IPS-11a (cell line): ENCODE results near the gene TSFM.
A peak's percentile ranks its signal among the peaks of the same experiment; 100 is the strongest.

Source experiments
- H3K4me3 ChIP-seq: one replicate; pipeline ENCODE4 v1.5.1; 2013; ENCODE audit warnings: low read depth, low read length, control low read depth

Gene TSFM

DNA sequence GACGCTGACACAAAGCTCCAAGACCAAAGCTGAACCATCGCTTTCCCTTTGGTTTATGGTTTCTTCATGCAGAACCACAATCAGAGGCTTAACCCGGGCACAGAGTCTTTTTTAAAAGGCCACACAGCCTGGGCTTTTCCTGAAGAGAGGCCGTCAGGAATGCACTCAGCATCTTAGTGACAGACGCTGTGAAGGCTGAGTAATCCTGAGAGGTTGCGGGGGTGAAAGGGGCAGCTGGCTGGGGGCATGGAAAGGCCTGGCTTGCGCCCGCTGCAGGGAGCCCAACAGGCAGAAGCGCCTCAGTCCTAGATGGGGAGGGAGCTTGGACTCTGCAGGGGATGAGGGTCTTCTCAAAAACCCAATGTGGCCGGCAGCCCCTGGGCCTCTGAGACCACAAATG lies 50.4 kb downstream of the TSFM start:
- H3K4me3 ChIP-seq, result no peak overlapping the region

- no peak overlapping the region for H3K4me3 ChIP-seq
These were observed 51.1 kb downstream of the TSFM start for GRCh38 chr12:57833672-57834071.

DNA sequence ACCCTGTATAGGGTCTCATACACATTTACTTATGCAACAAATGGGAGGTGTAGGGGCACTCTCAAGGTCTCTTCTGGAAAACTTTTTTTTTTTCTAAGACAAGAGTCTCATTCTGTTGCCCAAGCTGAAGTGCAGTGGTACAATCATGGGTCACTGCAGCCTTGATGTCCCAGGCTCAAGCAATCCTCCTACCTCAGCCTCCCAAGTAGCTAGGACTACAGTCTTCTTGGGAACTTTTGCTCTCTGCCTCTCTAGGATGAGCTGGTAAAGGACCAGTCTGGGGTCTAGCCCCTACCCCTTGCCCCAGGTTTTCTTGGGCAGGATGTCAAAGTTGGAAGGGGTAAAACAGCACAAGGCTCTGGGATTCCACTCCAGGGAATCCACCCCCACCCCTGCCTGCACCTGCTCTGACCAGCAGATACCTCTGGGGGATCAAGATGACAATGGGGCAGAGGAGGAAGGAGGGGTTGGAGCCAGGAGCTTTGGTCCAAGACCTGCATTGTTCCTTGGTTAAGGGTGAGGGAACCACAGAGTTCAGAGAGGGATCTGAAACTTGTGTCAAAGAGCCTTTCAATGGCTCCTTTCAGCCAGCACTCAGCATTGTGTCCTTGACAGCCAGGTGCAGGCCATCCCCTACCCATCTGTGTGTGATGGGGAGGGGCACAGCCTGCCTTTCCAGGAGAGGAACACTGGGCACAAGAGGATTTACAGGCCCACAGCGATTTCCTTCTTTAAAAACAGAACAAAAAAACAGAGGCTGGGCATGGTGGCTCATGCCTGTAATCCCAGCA lies 51.7 kb downstream of the TSFM start:
- H3K4me3 ChIP-seq, result no peak overlapping the region

- no peak overlapping the region for H3K4me3 ChIP-seq
These were observed 53.0 kb downstream of the TSFM start for GRCh38 chr12:57835366-57836288.

DNA sequence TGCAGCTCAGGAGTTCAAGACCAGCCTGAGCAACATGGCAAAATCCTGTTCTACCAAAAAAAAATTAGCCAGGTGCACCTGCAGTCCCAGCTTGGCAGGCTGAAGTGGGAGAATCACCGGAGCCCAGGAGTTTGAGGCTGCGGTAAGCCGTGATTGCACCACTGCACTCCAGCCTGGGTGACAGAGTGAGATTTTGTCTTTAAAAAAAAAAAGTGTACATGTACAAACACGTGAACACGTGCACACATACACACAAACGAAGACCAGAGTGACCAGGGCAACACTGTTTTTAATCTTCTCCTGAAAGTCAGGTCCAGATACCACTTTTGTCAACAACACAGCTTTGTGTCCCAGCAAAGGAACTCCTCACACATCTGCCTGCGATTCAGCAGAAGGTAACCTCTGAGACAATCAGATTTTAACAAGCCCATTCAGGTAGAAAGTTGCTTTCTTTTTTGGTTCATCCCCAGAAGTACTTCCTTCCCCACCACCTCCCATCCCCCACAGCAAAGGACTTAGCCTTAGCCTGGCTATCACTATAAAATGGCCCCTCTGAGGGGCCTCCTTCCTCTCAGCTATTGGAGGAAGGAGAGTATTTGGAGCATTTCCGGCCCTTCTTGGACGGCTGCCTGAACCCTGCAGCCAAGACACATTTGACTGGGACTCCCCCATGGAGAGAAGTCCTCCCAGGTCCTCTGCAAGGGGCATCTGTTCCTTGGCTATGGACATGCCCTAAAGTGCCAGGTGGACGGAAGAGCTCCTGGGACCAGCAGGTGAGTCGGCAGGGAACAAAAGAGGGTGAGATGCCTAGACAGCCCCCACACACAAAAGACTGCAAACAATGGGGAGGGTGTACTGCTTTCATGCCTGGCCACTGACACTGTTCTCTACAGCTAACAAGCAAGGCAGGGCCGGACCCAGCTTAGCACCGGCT lies 54.1 kb downstream of the TSFM start:
- no peak overlapping the region for H3K4me3 ChIP-seq

- no peak overlapping the region for H3K4me3 ChIP-seq
These were observed 55.4 kb downstream of the TSFM start for GRCh38 chr12:57837864-57838562.

DNA sequence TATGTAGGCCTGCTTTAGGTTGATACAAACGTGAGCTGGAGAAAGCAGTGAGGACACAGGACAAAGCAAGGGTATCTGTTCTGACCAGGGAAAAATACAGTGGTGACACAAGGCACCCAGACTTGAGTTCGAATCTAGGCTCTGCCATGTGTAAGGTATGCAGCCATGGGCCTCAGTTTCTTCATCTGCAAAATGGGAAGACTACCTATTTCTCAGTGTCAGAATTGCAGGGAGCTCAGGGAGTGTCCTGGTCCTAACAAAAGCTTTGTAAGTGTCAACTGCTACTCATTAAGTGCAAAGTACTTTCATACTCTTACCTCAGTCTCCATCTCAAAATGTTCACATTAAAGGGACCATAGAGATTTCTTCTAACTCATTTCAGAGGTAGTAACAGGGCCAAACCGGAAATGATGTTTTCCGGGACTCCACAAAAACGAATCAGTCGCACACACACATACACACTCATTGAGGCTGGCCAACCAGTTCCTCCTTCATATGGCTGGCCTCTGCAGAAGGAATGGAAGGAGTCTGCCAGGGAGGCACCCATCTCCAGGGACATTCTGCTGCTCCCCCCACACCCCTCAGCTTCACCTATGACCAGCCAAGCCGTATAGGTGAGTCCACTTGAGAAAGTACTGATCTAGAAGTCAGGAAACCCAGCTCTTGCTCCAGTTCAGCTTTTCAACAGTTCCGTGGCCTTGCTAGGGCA lies 56.2 kb downstream of the TSFM start:
- no peak overlapping the region for H3K4me3 ChIP-seq

DNA sequence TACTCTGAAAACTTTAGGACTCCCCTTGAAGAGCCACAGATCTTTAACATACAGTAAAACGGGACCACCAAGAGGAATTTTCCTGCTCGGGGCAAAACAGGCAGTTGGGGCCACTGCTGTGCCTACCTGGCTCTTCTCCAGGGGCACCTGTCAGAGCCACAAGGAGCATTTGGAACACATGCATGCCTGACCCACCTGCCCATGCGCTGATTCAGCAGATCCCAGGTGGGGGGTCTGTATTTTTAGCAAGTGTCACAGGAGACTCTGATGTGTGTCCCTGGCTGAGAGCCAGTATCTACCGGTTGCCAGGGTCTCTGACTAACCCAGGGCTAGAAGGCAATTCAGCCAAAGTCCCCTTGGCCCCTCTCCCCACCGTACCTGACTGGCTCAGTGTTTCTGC lies 57.4 kb downstream of the TSFM start:
- no peak overlapping the region for H3K4me3 ChIP-seq

GRCh38 chr12:57840726-57841125 lies 58.1 kb downstream of the TSFM start:
- H3K4me3 ChIP-seq, result no peak overlapping the region

- no peak overlapping the region for H3K4me3 ChIP-seq
These were observed 58.9 kb downstream of the TSFM start for GRCh38 chr12:57841445-57841844.

DNA sequence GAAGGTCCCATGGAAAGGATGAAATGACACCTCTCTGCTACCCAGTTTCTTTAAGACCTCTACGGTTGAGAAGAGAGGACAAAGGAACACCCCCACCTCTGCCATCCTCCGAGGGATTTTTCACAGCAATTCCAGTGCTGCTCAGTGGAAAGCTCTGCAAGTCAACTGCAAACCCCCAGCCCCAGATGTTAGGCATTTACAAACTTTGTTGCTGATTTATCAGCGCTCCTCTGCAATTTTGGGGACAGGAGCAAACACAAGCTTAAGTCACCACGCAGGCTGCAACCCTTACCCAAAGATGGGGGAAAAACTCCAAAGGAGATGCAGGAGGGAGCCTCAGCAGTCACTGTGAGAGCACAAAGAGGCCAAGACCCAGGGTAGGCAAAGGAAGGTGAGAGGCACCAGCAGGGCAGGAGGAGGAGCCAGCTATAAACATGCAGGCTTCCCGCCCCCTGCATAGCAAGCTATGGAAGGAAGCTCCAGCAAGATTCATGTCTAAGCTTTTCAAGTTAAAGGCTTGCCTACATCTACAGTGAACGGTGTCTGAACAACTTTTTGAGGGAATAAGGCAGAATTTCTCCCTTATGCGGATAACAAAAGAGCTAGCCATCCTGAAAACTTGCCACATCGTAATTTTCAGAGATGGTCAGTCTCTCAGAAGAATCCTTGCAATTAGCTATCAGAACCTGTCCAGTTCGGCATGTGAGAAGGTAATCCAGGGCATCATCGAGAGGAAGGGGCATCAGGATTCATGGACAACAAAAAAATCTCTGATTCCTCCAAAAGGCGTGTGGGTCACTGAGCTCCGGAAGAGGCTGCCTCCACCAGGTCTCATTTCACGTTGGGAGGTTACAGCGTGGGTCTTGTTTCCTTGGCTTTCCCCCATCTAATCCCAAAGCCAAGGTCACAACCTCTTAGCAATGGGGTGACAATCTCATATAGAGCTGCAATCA lies 60.0 kb downstream of the TSFM start:
- H3K4me3 ChIP-seq, result no peak overlapping the region

GRCh38 chr12:57844709-57845477 lies 62.3 kb downstream of the TSFM start:
- H3K4me3 ChIP-seq, result peak overlapping the region; percentile 92

- H3K4me3 ChIP-seq, result peak overlapping the region; percentile 92
These were observed 63.1 kb downstream of the TSFM start for GRCh38 chr12:57845478-57846284.

DNA sequence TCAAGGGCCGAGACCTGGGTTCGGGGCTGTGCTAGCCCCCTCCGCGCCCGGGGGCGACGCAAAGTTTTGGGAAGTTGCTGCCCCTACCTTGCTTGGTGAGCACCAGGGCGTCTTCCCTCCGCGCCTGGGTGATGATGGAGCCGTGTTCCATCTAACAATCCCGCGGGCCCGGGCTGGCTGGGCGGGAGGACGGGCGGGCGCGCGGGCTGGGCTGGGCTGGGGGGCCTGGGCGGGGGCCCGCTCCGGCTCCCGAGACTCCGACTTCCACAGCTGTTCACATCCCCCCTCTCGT lies 63.6 kb downstream of the TSFM start:
- peak overlapping the region; percentile 92 for H3K4me3 ChIP-seq

DNA sequence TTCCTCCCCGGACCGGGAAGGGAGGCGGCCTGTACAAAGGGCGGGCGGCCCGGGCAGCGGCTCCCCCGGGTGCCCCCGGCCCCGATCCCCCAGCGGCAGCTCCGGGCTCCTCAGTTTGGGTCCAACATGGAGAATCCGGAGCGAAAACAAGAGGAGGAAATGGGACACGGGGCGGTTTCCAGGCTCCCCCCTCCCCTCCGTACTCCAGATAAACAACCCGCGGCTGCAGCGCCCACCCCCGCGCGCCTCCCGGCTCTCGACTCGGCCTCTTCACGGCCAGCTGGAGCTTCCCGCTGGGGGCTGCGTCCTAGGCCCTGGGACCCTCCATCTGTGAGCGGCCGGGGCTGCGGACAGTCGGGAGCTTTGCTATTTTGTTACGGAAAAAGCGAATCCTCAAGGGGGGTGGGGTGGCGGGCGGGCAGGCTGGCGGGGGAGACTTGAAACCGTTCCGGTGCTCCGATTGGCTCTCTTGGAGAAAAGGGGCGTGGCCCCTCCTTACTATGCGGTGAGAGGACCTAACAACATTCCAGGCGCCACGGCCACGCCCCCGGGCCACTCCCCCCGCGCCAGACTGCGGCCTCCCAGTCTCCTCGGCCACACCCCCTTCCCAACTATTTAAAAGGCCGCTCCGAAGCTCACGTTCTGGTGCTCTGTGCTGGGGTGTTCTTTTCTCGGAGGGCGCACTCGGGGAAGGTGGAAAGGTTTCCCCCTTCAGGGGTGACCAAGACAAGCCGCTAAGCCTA lies 64.2 kb downstream of the TSFM start, which contains the start of gene CTDSP2:
CTDSP2 (minus strand) TSS at position 153 of the 743 bp plus-strand sequence. CDS start 294 bp downstream, outside the sequence.
- H3K4me3 ChIP-seq, result peak within 1 kb of the TSS; percentile 92
